Measurements from ENCODE around the gene LRFN2.

GRCh38 chr6:40389254-40389653 is 197.9 kb downstream of the LRFN2 start:
- TF ChIP-seq CTCF (IDR thresholded peaks at IDR 0.05) (no peak), POLR2A (IDR thresholded peaks at IDR 0.05) (no peak), POLR2AphosphoS5 (IDR thresholded peaks at IDR 0.05) (no peak)

All from breast epithelium (tissue), 3 donors.